SU-DHL-6 (cell line): ENCODE results near the gene TFDP2.

Source experiments
- H2AFZ ChIP-seq: fragments of 200-600 bp; sonication (generic); 2 replicates; pipeline ENCODE4 v1.6.1; 2014; ENCODE audit warnings: low read depth, mild to moderate bottlenecking, moderate library complexity, mixed read lengths, antibody characterized with exemption, low read length; ENCODE audit not compliant: severe bottlenecking
- H3F3A ChIP-seq: fragments of 200-600 bp; shearing (Covaris generic); 2 replicates; pipeline ENCODE4 v1.6.0; 2016; ENCODE audit warnings: antibody characterized with exemption, mild to moderate bottlenecking; ENCODE audit not compliant: insufficient read depth
- H3K27ac ChIP-seq: fragments of 200-600 bp; sonication (generic); 2 replicates; pipeline ENCODE4 v1.5.1; 2016; ENCODE audit warnings: low read depth, mild to moderate bottlenecking, low read length, moderate library complexity, mixed read lengths
- H3K27me3 ChIP-seq: fragments of 200-600 bp; sonication (generic), shearing (Covaris generic); 2 replicates; pipeline ENCODE4 v1.6.0; 2014; ENCODE audit warnings: mild to moderate bottlenecking, low read length
- H3K36me3 ChIP-seq: fragments of 200-600 bp; sonication (generic); 2 replicates; pipeline ENCODE4 v1.6.1; 2014; ENCODE audit warnings: mild to moderate bottlenecking, low read length, mixed read lengths
- H3K4me2 ChIP-seq: fragments of 300-600, 200-600 bp; shearing (Covaris generic), sonication (generic); 2 replicates; pipeline ENCODE4 v1.6.0; 2014; ENCODE audit warnings: low read length, low read depth, mild to moderate bottlenecking; ENCODE audit not compliant: poor library complexity, severe bottlenecking
- H3K4me3 ChIP-seq: fragments of 200-600 bp; sonication (generic); 2 replicates; pipeline ENCODE4 v1.5.1; 2014; ENCODE audit warnings: antibody characterized with exemption, low read length, mild to moderate bottlenecking, mixed read lengths; ENCODE audit not compliant: insufficient read depth, poor library complexity, severe bottlenecking
- H3K79me2 ChIP-seq: fragments of 200-600 bp; sonication (generic); 2 replicates; pipeline ENCODE4 v1.6.1; 2014; ENCODE audit warnings: mild to moderate bottlenecking, low read length, moderate library complexity; ENCODE audit not compliant: insufficient read depth
- H3K9ac ChIP-seq: fragments of 200-600 bp; sonication (generic); 2 replicates; pipeline ENCODE4 v1.7.0; 2014; ENCODE audit warnings: mild to moderate bottlenecking, low read length
- H3K9me2 ChIP-seq: fragments of 200-600 bp; sonication (generic); replicated peaks from 2 replicates; pipeline ENCODE4 v1.6.1; 2014; ENCODE audit warnings: low read length; ENCODE audit not compliant: insufficient read depth
- H3K9me3 ChIP-seq: fragments of 200-600 bp; sonication (generic); 2 replicates; pipeline ENCODE4 v1.6.1; 2014; ENCODE audit warnings: low read length, mixed read lengths; ENCODE audit not compliant: insufficient read depth
- H4K20me1 ChIP-seq: fragments of 200-600 bp; sonication (generic); 2 replicates; pipeline ENCODE4 v1.6.1; 2014; ENCODE audit warnings: low read depth, mild to moderate bottlenecking, antibody characterized with exemption, low read length, moderate library complexity, mixed read lengths
- EZH2phosphoT487 ChIP-seq: fragments of 200-600 bp; sonication (generic), shearing (Covaris generic); conservative IDR thresholded peaks from 2 replicates; pipeline ENCODE4 v1.6.1; 2018; ENCODE audit warnings: mild to moderate bottlenecking, antibody characterized with exemption, low read length, moderate library complexity, mixed read lengths
- TF ChIP-seq, protein P1 (sequence below): fragments of 200-600 bp; sonication (generic); IDR thresholded peaks from one replicate; pipeline ENCODE4 v1.5.1; 2017; ENCODE audit warnings: antibody characterized with exemption, mild to moderate bottlenecking, low read length, moderate library complexity; ENCODE audit not compliant: insufficient read depth, poor library complexity, severe bottlenecking

The TFDP2 gene

DNA sequence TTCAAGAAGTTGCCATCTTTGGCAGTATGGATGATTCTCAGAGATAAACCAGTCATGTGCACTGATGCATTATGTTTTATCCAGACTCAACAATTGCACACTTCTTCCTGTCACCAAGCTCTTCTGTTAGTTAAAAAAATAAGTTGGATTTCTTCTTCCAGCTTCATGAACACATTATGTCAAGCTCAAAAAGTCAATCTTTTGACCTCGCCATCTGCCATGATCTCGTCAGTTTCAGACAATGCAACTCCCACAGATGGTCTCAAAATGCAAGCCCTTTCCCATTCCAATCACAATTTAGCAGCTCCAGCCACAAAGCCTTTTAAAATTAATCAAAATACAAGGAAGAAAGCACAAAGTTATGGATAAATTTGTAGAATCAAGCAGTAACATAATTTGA lies 42.8 kb downstream of the TFDP2 start:
- no peaks in the 10 kb centered on the region for H3K27me3 ChIP-seq
- no peaks in the 10 kb centered on the region for H3K9me2 ChIP-seq
- H3F3A ChIP-seq: no peaks in the 10 kb centered on the region
- TF ChIP-seq EZH2phosphoT487: no peak
- TF ChIP-seq, protein P1, sequence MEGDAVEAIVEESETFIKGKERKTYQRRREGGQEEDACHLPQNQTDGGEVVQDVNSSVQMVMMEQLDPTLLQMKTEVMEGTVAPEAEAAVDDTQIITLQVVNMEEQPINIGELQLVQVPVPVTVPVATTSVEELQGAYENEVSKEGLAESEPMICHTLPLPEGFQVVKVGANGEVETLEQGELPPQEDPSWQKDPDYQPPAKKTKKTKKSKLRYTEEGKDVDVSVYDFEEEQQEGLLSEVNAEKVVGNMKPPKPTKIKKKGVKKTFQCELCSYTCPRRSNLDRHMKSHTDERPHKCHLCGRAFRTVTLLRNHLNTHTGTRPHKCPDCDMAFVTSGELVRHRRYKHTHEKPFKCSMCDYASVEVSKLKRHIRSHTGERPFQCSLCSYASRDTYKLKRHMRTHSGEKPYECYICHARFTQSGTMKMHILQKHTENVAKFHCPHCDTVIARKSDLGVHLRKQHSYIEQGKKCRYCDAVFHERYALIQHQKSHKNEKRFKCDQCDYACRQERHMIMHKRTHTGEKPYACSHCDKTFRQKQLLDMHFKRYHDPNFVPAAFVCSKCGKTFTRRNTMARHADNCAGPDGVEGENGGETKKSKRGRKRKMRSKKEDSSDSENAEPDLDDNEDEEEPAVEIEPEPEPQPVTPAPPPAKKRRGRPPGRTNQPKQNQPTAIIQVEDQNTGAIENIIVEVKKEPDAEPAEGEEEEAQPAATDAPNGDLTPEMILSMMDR: no peak
- no peak overlapping the region for H3K27ac ChIP-seq
- no peak overlapping the region for H2AFZ ChIP-seq
- no peaks in the 10 kb centered on the region; the same call in 1 of the 2 replicates for H4K20me1 ChIP-seq
- no peaks in the 10 kb centered on the region for H3K79me2 ChIP-seq
- H3K4me3 ChIP-seq: no peak overlapping the region
- no peaks in the 10 kb centered on the region for H3K36me3 ChIP-seq
- H3K9ac ChIP-seq: no peak overlapping the region
- no peaks in the 10 kb centered on the region for H3K9me3 ChIP-seq
- H3K4me2 ChIP-seq: no peak overlapping the region

DNA sequence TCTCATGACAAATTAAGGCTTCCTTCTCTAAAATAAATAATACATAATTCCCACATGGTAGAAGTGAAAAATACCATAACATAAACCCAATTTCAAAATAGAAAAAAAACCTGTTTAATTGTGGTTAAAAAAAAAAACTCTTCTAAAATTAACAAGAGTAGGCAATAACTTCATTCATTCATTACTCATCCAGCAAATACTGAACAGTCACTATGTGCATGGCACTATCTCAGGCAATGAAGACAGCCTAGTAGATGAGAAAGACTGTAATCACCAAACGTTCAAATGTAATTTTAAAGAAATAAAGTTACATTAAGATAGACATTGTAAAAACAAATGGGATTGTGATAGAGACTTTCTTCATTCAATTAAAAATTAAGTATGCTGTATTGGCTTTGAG lies 43.4 kb downstream of the TFDP2 start:
- H3K36me3 ChIP-seq: no peaks in the 10 kb centered on the region
- H4K20me1 ChIP-seq: no peaks in the 10 kb centered on the region; the same call in 1 of the 2 replicates
- no peak overlapping the region for H2AFZ ChIP-seq
- H3K9me2 ChIP-seq: no peaks in the 10 kb centered on the region
- H3K79me2 ChIP-seq: no peaks in the 10 kb centered on the region
- TF ChIP-seq EZH2phosphoT487: no peak
- TF ChIP-seq, protein P1: no peak
- no peak overlapping the region for H3K27ac ChIP-seq
- H3K4me2 ChIP-seq: no peak overlapping the region
- H3K27me3 ChIP-seq: no peaks in the 10 kb centered on the region
- no peaks in the 10 kb centered on the region for H3F3A ChIP-seq
- H3K9me3 ChIP-seq: no peaks in the 10 kb centered on the region
- no peak overlapping the region for H3K4me3 ChIP-seq
- no peak overlapping the region for H3K9ac ChIP-seq

DNA sequence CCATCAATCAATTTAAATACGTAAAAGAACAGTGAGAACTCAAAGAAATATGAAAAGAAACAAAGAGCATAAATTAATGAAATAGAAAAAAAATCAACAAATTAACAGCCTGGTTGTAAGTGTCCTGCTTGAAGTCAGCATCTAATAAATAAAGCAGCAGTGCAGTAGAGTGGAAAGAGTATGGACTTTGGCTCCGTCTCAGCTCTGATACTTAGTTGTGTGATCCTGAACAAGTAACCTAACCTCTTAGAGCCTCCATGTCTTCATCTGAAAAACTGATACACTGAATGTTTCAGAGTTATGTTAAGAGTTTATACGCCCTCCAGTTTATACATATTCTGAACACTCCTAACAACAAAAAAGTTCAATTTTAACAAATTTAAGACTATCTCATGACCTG lies 44.6 kb downstream of the TFDP2 start:
- Histone ChIP-seq H3K27me3 (no peaks in the 10 kb centered on the region), H3K79me2 (no peaks in the 10 kb centered on the region), H3K9me3 (no peaks in the 10 kb centered on the region), H2AFZ (no peak overlapping the region), H3K4me2 (no peak overlapping the region), H4K20me1 (no peaks in the 10 kb centered on the region; the same call in 1 of the 2 replicates), H3F3A (no peaks in the 10 kb centered on the region), H3K9ac (no peak overlapping the region), H3K9me2 (no peaks in the 10 kb centered on the region), H3K36me3 (no peaks in the 10 kb centered on the region), H3K4me3 (no peak overlapping the region), H3K27ac (no peak overlapping the region)
- TF ChIP-seq, protein P1: no peak
- TF ChIP-seq EZH2phosphoT487: no peak
